GM18511 (cell line): ENCODE measurements around the gene CLASP1.
"Not testable (repeated sequence)": the region's sequence is repeated elsewhere in the genome, so short reads cannot be mapped to it uniquely, and the experiment has no call there.

ENCODE experiments used
- ATAC-seq: cut with Tn5 transposase; IDR thresholded peaks from one replicate; pipeline ENCODE4 v1.9.1; 2021; ENCODE audit warnings: mild to moderate bottlenecking, moderate library complexity; ENCODE audit not compliant: unreplicated experiment

CLASP1 gene

GRCh38 chr2:121649149-121649595 lies at the start of gene CLASP1:
Gene CLASP1 (minus strand): TSS chr2:121649462. CDS start chr2:121605895, 43,567 bp downstream.
- ATAC-seq = peak; percentile 47

DNA sequence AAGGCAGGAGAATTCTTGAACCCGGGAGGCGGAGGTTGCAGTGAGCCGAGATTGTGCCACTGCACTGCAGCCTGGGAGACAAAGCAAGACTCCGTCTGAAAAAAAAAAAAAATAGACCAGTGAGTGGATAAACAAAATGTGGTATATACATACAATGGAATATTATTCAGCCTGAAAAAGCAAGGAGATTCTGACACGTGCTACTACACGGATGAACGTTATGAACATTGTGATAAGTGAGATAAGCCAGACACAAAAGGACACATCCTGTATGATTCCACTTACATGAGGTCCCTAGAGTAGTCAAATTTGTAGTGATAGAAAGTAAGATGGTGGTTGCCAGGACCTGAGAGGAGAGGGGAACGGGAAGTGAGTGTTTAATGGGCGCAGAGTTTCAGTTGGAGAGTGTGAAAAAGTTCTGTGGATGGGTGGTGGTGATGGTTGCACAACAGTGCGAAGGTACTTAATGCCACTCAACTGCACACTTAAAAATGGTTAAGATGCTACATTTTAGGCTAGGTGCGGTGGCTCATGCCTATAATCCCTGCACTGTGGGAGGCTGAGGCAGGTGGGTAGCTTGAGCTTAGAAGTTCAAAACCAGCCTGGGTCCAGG lies 49.2 kb upstream of the CLASP1 start:
- ATAC-seq = no peak

GRCh38 chr2:121697108-121697631 lies 47.9 kb upstream of the CLASP1 start:
- ATAC-seq = no peak

DNA sequence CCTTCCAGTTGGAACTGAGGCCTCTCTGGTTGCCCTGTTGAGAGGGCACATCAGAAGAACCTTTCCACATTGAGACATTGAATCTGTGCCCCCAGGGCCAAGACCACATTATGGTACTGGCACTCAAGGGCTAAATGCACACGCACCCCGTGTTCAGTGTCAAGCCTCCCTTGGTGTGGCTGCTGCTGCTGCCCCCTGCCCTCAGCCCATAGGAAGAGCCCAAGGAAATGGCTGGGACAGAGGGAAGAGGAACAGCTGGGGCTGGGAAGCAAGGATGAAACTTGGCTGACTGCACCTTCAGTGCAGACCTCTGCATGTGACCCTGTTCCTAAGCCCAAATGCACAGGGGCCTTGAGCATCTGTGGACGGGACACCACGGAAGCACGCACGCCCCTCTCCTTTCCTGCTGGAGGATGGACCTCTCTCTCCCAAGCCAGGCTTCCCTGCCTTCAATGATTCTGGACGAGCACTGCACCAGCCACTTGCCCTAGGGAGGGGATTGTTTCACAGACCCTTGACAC lies 47.2 kb upstream of the CLASP1 start:
- ATAC-seq = no peak

DNA sequence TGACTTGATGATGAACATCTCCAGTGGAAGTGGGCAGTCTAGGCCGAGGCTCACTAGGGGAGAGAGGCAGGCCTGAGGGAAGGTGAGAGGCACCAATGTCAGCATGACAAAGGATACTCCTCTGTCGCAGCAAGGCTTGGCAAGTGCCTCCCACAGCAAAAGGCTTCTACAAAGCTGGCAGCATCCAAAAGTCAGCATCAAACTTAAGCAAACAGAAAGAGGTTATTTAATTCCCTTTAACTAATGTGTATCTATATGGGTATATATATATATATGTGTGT lies 45.8 kb upstream of the CLASP1 start:
- no peak for ATAC-seq

GRCh38 chr2:121694398-121695170 lies 45.3 kb upstream of the CLASP1 start:
- no peak for ATAC-seq

GRCh38 chr2:121690572-121690971 lies 41.3 kb upstream of the CLASP1 start:
- ATAC-seq = not testable (repeated sequence)

GRCh38 chr2:121690095-121690494 lies 40.8 kb upstream of the CLASP1 start:
- no peak for ATAC-seq

- no peak for ATAC-seq
These were observed 40.1 kb upstream of the CLASP1 start for GRCh38 chr2:121689356-121689755.

GRCh38 chr2:121688820-121689219 lies 39.6 kb upstream of the CLASP1 start:
- ATAC-seq = no peak

GRCh38 chr2:121686902-121687301 lies 37.6 kb upstream of the CLASP1 start:
- no peak for ATAC-seq

DNA sequence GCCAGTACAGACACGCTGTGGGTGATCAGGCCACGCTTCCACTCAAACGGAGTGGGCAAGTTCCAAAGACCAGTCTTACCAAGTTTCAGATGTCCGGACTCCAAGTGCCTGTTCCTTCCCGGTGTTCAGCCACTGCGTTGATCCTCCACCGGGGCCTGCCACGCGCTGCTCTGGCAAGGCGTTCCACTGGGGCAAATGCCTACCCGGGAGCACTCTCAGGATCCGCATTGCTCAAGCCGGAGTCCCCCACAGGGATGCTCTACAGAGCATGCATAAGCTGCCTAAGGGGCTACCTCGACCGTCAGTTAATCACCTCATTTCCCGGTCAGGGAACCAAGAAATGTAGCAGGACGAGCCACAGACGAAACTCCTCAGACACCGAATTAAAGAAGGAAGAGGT lies 37.0 kb upstream of the CLASP1 start:
- ATAC-seq = no peak

GRCh38 chr2:121682396-121683298 lies 33.4 kb upstream of the CLASP1 start:
- ATAC-seq = no peak

- no peak for ATAC-seq
These were observed 28.6 kb upstream of the CLASP1 start for GRCh38 chr2:121677855-121678254.

DNA sequence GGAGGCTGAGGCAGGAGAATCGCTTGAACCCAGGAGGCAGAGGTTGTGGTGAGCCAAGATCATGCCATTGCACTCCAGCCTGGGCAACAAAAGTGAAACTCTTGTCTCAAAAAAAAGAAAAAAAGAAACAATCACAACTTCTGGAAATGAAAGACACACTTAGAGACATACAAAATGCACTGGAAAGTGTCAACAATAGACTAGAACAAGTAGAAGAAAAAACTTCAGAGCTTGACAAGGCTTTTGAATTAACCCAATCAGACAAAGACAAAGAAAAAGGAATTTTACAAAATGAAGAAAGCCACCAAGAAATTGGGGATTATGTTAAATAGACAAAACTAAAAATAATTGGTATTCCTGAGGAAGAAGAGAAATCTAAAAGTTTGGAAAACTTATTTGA lies 22.4 kb upstream of the CLASP1 start:
- not testable (repeated sequence) for ATAC-seq

DNA sequence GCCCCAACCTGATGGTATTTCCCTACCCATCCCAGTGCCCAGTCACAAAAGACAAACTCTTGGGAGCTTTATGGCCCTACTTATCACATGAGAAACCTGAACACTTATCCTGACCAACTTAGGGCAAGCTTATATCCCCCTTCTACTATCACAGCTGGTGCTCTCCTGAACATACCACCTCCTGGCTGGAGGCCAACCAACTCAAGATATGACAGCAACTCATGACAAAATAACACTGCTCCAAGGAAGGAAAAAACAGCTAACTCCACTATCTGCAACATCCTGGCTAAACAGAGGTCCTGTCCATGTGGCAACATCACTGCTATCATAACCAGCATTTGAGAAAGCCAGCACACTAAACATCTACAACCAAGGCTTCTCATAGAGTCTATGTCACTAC lies 20.9 kb upstream of the CLASP1 start:
- no peak for ATAC-seq

GRCh38 chr2:121667618-121668017 lies 18.4 kb upstream of the CLASP1 start:
- no peak for ATAC-seq

DNA sequence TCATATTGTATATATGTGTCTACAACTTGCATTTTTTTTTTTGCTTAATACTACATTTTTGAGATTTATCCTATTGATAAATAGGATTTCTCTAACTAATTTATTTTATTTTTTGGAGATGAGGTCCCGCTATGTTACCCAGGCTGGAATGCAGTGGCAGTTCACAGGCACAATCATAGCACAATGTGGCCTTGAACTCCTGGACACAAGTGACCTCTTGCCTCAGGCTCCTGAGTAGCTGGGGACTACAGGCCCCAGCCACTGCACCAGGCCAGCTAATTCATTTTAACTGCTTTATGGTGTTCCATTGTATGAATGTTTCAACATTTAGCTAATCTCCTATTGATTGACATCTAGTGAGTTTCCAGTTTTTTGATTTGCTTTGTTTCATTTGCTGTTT lies 16.8 kb upstream of the CLASP1 start:
- ATAC-seq = no peak

DNA sequence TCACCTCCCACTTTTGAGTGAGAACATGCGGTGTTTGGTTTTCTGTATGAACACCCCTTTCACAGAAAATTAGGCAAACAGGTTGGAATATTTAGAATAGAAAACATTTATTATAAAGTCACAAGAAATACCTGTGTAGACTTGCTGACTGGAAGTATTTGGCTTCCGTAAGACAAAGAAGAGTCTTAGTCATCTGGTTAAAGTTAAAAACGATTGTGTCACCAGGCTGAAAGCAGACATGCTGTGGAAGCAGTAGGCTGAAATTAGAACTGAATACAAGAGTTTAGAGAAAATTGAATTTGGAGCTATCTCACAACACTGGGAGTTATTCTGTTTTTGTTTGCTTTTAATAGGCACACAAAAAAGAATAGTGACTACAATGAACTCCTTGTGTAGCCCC lies 16.2 kb upstream of the CLASP1 start:
- ATAC-seq = no peak

DNA sequence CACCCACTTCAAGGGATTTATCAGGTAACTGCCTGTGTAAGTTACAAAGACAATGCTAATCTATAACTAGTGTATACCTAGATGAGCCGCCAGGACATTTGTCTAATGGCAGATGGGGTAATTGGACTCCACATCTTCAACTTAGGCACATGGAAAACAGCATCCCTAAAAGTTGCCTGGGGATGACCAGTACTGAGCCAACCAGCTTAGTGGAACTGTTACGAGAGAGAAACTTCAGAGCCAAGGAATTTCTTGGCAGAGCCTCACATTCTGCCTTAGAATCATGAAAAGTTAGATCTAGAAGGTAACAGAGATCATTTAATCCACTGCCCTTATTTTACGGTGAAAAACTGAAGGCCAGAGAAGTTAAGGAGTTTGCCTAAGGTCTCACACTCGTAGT lies 15.5 kb upstream of the CLASP1 start:
- no peak for ATAC-seq

- ATAC-seq = no peak
These were observed 14.8 kb upstream of the CLASP1 start for GRCh38 chr2:121664086-121664485.
